Measurements from ENCODE around the gene ZBTB43.

The ZBTB43 gene

DNA sequence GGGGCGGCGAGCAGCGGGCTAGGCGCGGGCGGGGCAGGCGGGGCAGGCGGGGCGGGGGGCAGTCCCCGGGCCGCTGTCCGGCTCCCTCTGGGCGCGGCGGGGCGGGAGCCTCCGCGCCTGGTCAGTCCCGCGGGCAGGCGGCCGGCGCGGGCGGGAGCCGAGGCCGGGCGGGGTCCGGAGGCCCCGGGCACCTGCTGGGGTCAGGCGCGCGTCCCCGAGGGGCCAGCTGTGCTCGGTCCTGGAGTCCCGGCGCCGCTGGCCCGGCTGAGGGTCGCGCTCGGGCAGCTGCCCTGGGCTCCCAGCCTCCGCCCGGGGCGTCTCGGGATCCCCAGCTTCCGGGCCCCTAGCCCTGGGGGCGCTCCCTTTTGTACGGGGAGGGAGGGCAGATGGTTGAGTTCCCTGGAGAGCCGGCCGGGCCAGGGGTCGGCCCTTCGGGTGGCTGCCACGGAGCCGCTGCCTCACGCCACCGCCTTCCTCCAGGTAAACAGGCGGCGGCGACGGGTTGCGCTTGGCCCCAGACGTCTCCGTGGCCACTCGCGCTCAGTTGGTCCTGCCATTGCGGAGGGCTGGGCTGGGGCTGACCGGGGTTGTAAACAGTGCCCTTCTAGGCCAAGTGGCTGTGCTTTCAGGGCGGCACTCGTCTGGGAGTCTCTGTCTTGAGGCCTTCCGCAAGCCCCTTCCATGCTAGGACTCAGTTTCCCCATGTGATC lies 56.1 kb downstream of the ZBTB43 start:
- peak; percentile 29 for DNase-seq

DNA sequence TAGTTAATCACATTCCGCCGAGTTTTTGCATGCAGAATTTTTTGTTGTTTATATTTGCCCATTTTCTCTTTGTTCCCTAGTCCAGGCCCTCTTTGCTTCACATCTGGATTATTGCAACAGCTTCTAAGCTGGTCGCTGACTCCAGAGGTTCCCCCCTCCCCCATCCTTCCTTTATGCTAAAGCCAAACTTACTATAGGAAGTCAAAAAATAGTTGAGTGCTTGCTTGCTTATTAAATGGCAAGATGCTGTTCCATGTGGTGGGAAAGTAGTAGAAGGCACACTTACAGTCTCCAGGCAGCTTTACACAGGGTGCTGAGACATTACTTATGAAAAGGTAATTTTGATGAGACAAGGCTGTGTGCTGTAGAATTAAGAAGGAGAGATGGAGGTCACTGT lies 56.9 kb downstream of the ZBTB43 start:
- DNase-seq, result peak; percentile 14

DNA sequence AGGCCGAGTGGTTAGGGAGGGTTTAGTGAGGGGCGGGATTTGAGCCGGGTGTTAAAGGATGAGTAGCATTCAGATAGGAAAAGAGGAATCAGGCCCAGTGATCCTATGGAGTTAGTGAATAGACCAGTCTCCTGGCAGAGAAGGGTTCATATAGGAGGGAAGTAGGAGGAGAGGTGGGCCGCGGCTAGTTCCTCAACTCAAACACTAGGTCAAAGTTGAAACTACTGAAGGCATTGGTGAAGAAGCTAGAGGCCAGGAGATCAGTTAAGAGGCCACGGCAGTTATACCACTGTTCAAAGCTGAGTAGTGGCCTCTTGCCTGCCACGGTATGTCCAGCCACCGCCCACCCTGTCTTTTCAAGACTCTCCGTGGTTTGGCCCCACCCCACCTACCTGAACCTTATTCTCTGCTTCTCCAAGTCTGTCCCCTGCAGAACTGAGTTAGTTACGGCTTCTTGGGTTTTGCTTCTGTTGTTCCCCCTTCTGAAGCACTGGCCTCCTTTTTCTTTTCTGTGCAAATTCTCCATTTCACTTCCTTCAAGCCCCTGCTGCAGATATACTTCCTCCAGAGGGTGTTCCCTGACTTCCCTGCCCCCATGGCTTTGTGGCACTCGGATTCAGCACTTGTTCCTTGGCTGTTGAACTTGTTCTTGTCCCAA lies 57.4 kb downstream of the ZBTB43 start:
- DNase-seq, result no peak

DNA sequence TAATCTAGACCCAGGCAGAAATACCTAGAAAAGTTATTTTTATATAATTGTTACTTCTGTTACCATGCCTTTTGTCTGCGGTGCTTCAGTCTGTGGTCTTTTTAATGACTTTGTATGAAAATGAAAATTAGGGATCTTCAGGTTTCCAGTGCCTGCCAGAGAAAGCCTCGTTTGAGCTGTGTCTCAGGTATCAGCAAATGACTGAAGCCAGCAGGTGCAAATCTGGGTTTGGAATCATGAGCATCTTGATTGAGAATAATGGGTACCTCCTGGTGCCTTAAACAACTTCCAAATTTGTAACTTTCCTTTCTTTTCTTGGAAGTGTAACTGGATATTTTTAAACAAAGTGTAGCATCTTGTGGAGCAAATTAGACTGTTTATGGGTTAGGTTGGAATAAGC lies 59.9 kb downstream of the ZBTB43 start:
- no peak for DNase-seq

DNA sequence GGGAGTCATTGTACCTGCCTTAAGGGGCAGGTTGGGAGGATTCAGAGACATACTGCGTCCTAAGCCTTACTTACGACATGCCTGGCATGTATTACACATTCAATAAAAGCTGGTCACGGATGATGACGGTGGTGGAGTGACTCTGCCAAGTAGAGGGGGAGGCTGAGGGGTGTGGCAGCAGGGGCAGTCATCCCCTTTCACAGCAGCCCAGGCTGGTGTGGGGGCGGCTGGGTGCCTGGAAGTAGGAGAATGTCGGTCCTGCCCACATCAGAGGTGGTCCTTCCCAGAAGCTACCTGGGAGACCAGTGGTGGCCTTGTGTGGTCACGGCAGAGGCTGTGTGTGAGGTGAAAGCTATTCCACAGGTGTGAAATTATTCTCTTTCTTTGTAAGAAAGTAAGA lies 64.5 kb downstream of the ZBTB43 start:
- no peak for DNase-seq

DNA sequence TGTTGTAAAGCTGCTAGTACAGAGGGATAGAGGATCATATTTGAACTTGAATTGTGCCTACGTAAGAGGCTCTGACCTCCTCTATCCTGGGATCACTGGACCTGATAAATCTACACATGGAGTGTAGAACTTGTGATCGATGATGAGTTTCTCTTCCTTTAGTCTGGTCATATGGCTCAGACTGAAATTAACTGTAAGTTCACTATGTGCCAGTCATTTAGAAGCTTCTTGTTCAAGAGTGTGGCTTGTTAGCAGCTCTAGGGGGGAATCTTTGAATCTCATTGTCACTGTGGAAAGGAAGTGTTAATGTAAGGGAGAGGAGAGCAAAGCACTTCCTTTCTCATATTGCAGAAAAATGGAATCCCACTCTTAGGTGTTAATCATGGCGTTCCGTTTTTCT lies 67.7 kb downstream of the ZBTB43 start:
- no peak for DNase-seq

DNA sequence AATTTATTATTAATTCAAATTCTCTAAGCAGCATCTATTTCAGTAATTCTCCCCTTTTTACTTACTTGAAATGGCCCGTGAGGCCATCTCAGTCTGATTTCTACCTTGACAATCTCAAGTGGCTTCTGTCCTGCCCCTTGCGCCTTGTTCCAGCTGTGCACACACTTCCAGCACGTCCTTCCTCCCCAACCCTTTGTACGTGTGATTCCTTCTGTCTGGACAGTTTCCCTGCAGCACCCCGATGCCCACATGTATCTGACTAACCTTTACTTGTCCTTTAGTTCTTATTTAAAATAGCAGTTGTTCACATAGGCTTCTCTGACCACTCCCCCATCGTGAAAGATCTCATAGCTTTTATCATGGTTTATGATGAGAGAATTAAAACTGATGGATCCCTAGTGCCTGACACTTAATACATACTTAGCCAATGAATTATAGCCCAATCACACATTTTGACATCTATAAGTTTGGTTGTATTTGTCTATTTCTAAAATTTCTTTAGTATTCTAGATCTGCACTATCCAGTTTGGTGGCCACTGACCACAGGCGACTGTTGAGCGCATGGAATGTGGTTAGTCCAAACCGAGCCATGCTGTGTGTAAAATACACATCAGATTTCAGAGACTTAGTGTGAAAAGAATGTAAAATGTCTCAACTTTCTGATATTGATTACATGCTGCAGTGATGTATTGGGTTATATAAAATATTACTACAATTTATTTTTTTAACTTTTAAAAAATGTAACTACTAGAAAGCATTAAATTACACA lies 69.9 kb downstream of the ZBTB43 start:
- no peak for DNase-seq

DNA sequence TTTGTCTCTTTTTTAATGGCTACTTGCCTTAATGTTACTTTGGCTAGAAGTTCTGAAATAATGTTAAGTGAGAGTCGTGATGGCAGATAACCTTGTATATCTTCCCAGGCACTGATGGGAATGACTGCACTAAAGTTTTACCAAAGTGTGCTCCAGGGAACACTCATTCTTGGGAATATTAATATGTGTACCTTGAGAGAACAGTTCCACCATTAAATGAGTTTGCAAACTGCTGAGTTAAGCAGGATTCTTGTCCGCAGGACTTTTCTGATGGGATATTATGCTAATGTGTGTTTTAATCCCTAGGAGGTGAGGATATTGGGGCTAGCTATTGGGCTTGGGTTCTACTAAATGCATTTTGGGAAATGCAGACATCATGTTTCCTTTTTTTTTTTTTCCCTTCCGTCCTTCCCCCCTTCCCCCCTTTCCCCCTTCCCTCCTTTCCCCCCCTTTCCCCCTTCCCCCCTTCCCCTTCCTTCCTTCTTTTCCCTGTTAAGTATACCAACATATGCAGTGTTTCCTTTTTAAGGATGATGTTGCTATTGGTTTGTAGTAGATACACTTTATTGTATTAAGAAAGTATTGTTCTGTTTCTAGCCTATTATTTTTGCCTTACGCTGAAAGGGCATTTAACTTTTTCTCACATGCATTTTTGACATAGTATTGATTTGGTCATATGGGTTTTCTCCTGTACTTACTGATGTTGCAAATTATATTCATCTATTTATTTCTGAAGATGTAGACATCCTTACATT lies 71.1 kb downstream of the ZBTB43 start:
- DNase-seq, result no peak

DNA sequence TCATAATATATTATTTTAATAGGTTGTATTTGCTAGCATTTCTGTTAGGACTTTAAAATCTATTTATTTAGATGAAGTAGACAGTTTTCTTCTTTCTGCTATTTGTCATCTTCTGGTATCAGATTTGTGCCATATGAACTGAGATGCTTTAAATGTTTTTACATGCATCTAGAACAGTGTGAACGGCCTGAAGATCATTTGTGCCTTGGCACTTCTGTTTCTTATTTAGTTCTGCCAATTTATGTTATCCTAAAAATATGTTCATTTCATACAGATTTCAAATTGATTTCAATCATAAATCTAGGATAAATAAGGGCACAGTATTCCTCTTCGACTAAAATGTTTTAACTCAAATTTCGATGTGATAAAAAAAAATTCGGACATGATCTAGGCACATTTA lies 71.7 kb downstream of the ZBTB43 start:
- DNase-seq, result no peak

DNA sequence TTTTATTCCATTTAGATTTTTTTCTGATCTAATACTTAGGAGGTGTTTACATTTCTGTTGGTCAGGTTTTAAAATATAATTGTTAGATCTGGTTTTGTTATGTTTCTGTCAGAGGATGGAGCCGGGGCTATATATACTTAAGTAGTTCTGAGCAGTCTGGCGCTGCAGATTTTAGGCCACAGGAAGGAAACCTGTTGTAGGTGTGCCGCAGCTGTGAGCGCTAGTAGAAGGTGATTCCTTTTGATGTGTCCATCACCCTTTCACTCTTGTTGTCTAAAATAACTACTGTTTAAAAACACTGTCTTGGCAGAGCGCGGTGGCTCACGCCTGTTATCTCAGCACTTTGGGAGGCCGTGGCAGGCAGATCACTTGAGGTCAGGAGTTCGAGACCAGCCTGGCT lies 72.6 kb downstream of the ZBTB43 start:
- DNase-seq, result peak; percentile 21

DNA sequence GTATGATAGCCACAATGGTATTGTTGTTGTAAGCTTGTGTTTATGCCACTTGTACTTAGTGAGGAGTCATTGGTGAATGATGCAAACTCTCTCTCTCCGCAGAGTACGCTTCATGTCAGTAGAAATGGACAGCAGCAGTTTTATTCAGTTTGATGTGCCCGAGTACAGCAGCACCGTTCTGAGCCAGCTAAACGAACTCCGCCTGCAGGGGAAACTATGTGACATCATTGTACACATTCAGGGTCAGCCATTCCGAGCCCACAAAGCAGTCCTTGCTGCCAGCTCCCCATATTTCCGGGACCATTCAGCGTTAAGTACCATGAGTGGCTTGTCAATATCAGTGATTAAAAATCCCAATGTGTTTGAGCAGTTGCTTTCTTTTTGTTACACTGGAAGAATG lies 74.4 kb downstream of the ZBTB43 start:
- no peak for DNase-seq

DNA sequence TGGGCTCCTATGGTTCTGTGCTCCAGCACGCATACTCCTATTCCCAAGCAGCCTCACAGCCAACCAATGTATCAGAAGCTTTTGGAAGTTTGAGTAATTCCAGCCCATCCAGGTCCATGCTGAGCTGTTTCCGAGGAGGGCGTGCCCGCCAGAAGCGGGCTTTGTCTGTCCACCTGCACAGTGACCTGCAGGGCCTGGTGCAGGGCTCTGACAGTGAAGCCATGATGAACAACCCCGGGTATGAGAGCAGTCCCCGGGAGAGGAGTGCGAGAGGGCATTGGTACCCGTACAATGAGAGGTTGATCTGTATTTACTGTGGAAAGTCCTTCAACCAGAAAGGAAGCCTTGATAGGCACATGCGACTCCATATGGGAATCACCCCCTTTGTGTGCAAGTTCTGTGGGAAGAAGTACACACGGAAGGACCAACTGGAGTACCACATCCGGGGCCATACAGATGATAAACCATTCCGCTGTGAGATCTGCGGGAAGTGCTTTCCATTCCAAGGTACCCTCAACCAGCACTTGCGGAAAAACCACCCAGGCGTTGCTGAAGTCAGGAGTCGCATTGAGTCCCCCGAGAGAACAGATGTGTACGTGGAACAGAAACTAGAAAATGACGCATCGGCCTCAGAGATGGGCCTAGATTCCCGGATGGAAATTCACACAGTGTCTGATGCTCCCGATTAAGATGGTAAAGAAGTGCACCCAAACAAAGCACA lies 75.5 kb downstream of the ZBTB43 start:
- DNase-seq, result no peak

DNA sequence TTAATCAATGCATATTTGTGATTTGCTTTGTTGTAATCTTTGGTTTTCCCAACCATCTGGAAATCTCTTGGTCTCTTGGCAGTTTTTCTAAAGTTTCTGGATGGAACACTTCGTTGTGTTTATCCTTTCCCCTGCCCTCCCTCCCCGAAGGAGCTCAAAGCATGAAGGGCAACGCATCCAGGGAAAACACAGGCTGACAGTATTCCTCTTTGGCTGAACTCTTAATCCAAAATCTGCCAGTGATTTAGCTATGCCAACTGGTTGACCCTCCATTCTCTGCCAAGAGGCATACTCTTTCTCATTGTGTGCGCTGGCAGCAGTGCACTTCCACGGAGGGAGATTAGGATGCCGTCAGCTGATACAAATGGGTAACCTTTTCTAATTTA lies 76.1 kb downstream of the ZBTB43 start:
- no peak for DNase-seq

DNA sequence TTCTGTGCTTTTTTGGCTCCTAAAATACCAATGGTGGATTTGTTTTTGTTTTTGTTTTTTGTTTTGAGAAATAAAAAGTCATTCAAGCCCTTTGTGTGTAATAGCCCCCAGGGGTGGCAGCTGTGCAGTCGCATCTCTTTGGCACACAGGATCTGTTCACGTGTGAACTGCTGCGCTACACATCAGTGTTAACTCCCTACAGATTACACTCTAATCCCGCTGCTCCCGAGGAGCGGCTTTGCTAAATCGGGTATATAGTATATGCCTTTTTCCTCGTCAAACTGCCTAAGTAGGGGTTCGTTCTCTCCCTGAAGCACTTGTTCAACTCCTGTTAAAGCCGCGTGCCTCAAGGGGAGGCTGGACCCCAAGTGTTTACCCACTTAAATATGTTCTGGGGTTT lies 77.9 kb downstream of the ZBTB43 start:
- no peak for DNase-seq

DNA sequence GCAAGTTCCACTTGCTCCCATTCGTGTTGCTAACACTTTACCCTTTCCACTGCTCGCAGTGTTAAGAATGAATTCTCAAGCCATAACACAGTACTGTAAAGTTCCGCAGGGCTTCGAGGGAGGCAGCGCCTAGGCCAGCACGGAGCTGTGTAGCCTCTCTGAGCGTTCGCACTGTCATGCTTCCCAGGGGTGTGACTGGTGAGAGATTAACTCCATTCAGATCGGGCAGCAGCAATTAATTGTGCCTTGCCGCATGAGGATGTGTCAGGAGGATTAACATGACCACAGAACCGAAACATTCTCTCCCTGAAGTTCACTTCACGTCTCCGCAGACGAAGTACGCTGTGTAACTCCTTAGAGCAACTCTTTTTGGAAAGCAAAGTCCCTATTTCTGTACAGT lies 78.8 kb downstream of the ZBTB43 start:
- no peak for DNase-seq

DNA sequence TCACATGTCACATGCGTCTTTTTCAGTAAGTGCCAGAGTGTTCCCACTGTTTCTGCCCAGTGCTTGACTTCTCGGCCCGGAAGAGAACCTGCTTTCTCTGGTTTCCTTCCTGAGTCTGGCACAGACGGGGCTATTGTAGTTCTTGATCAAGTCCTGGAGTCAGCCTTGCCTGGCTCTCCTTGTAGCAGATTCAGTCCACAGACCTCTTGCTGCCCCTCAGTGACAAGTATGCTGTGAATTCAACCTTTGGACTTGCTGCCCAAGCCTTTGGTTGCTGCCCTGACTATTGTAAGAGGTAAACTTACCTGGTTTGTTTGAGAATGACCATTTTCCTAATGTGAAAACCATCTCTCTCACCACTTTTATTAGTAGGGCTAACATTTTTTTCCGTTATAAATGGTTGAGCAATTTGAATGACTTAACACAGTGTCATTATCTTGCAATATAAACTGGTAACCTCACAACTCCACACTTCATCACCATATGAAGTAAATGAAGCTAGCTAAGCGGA lies 80.3 kb downstream of the ZBTB43 start:
- no peak for DNase-seq

DNA sequence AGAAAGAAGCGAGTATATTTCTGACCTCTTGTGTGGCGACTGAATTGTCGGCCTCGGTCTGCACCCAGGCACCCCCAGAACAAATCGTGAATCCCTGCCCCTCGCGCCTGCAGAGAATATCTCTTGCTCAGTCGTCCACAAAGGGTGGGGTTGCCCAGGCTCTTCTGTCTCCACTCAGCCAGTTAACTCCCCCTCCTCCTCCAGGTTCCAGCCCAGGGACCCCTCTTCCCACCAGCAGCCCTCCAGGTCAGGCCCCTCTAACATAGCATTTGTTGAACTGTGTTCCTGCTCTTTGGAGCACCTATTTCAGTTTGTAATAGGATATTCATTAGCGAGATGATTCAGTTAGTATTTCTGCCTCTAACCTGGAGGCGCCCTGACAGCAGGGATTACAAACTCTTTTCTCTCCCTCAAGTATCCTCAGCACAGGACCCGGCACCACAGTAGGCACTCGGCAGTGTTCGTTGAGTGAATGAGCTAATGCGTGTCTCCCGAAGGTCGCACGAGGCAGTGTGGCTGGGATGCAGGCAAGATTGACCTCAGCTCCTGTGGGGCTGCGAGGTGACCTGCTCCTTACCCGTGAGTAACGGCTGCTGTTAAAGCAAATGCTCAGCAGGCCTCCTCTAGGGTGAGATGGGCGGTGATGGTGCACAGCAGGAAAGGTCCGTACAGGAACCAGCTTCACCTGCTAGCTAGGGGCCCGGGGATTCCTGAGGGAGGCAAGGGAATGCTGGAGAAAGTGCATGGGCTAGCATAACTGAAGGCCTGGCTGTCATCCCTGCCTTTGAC lies 81.4 kb downstream of the ZBTB43 start:
- no peak for DNase-seq

DNA sequence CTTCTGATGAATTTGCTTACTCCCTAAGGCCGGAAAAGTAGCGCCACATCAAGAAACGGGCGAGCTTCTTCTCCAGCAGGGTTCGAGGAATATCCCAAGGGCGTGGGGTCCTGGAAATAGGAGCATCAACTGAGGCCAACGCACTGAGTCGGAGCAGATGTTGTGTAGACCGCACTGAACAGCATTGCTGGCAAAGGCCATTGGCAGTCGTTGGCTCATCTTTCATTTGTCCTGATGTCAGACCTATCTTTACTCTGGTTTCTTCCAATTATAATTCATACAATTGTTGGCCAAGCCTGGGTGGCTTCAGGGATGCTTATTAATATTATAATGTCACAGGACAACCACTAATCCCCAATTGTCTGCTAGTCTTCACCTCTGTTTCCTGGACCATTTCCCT lies 82.1 kb downstream of the ZBTB43 start:
- DNase-seq, result no peak
